Purkinje cell (primary cell): Measurements from ENCODE around the gene ZNF665. TPM values are rescaled to one million over a fixed set of nuclear protein-coding genes. Genes with fewer than 3 reads are reported as not detected.

Experiments used
- polyA plus RNA-seq: library from polyadenylated mRNA; unstranded; fragments of >200 nt; fragmentation: Nextera tagmentation; gene quantifications from 2 replicates; pipeline ENCODE4 v1.2.1, GENCODE V29; 2014

ZNF665 gene
- 1.6 and 3.5 TPM in 2 replicates for polyA plus RNA-seq

DNA sequence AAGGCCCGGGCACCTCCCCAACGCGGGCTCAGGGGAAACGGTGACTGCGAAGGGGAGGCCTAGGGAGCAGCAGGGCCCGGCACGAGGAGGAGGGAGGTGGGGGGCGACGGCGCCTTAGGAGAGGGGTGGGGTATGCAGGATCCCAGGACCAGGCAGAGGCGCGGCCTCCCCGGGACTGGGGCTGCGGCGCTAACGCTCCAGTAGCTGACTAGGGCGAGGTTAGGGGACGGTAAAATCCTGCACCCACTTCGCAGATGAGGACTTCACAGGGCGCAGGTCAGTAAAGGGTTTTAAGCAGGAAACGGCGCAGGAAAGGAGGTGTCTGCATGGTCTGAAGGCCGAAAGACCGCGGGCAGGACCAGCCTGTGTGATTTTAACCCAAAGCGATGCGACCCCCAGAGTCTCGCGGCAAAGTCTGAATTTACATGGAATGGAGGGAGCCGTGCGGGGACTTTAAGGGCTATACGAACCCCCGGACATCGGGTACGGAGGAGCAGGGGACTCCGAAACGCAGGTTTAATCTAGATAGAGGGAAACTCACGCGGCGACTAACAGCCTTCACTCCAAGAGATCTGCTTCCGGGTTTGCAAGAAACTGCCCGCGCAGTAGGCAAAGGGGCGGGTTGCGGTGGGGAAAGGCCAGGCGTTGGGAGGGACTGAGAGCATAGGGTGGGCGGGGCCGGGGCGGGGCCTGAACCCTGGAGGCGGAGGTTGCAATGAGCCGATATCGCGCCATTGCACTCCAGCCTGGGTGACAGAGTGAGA is at the start of gene ZNF665:
Gene ZNF665, minus strand, starts transcription at position 588 of the 764 bp plus-strand sequence. CDS start 10,460 bp downstream, outside the sequence.

GRCh38 chr19:53132141-53132991 is 60.8 kb downstream of the ZNF665 start, which contains the start of gene ZNF415:
ZNF415 (minus strand) TSS chr19:53132910; CDS start chr19:53122676, 10,234 bp downstream.

Other genes with a start within 250 kb of the ZNF665 start
- 1.2 and 7.5 TPM in 2 replicates for gene ZNF816, start 230.5 kb downstream of the ZNF665 start, polyA plus RNA-seq
- gene ERVV-1, start 179.4 kb downstream of the ZNF665 start, polyA plus RNA-seq: not detected in 2 replicates
- gene ERVV-2, start 148.6 kb downstream of the ZNF665 start, polyA plus RNA-seq: not detected in 2 replicates
- gene ZNF160, start 89.9 kb downstream of the ZNF665 start, polyA plus RNA-seq: 6.8 and 8.2 TPM in 2 replicates
- gene ZNF415, start 60.4 kb downstream of the ZNF665 start, polyA plus RNA-seq: 46.1 and 56.6 TPM in 2 replicates
- 4.1 and 5.0 TPM in 2 replicates for gene ZNF347, start 34.3 kb downstream of the ZNF665 start, polyA plus RNA-seq
- gene ZNF677, start 61.5 kb upstream of the ZNF665 start, polyA plus RNA-seq: 18.1 and 19.4 TPM in 2 replicates
- gene VN1R2, start 64.9 kb upstream of the ZNF665 start, polyA plus RNA-seq: not detected in 2 replicates
- not detected in 2 replicates for gene VN1R4, start 74.4 kb upstream of the ZNF665 start, polyA plus RNA-seq
- gene ZNF845, start 140.4 kb upstream of the ZNF665 start, polyA plus RNA-seq: 1.9 and 3.6 TPM in 2 replicates
- gene ZNF525, start 172.3 kb upstream of the ZNF665 start, polyA plus RNA-seq: 8.0 and 15.0 TPM in 2 replicates
- 3.7 and 4.8 TPM in 2 replicates for gene ZNF765, start 201.8 kb upstream of the ZNF665 start, polyA plus RNA-seq
- gene ZNF761, start 238.6 kb upstream of the ZNF665 start, polyA plus RNA-seq: 4.9 and 6.5 TPM in 2 replicates